Measurements from ENCODE around the gene SRRM1. TPM values are rescaled to one million over a fixed set of nuclear protein-coding genes. Genes with fewer than 3 reads are reported as not detected.

The SRRM1 gene
- total and polyA plus RNA-seq, 2 donors (not counting 3 experiments of a cell fraction or from before 2014, with no cell fraction given), result 39.7 to 163 TPM

- intact Hi-C loops (cut with micrococcal nuclease) (no loop called here), dilution Hi-C loops (cut with MboI; ENCODE audit: extremely low pct_ligation_motif_present, low sequenced_read_pairs) (no loop called here)
- BruUV-seq (replicated peaks), result no TSS peak
- Histone ChIP-seq H3K4me2 (ENCODE audit: insufficient read depth, low read length) (no peak overlapping the region), H3K4me3 (replicated peaks in 1 of 3; ENCODE audit: insufficient read depth in 1 of 3, low read depth in 1 of 3, low read length in 3 of 3) (no peak overlapping the region), H3K9ac (replicated peaks; ENCODE audit: extremely low read depth, insufficient read depth, low read length) (no peak overlapping the region), H2AFZ (ENCODE audit: low read depth, low read length) (no peak overlapping the region), H3K4me1 (ENCODE audit: control insufficient read depth, extremely low read depth, insufficient read depth, low read length) (no peaks in the 10 kb centered on the region), H3K79me2 (ENCODE audit: control insufficient read depth, insufficient read depth, low read length) (peaks cover 45% of the 10 kb centered on the region), H3K9me3 (replicated peaks; ENCODE audit: control insufficient read depth, insufficient read depth, low read length) (no peaks in the 10 kb centered on the region), H3K9me1 (replicated peaks; ENCODE audit: control insufficient read depth, extremely low read depth, insufficient read depth, low read length) (no peaks in the 10 kb centered on the region), H3K27ac (ENCODE audit: insufficient read depth, low read depth, low read length) (no peak overlapping the region), H3K27me3 (ENCODE audit: control insufficient read depth in 2 of 2, insufficient read depth in 2 of 2, low read length in 2 of 2) (no peaks in the 10 kb centered on the region), H3K36me3 (ENCODE audit: control insufficient read depth in 2 of 2, extremely low read depth in 1 of 2, insufficient read depth in 2 of 2, low read length in 2 of 2) (peaks cover 27 to 29% of the 10 kb centered on the region in 2 experiments), H4K20me1 (replicated peaks; ENCODE audit: control insufficient read depth, extremely low read depth, insufficient read depth, low read length) (no peaks in the 10 kb centered on the region)
- POLR2A ChIA-PET, result interaction anchor here (1.1 kb wide), 1 partner anchor 176 kb away, joined by 3 read pairs; no protein-coding TSS in a partner anchor
- no peak for DNase-seq (ENCODE audit: low read depth, low spot score)
- CTCF ChIA-PET, result interaction anchor here (1.2 to 2.0 kb wide), 3 partner anchors 72 to 176 kb away, joined by 3 to 14 read pairs (median 11); no protein-coding TSS in a partner anchor
- no peak for TF ChIP-seq GATA2 (IDR thresholded peaks at IDR 0.05; ENCODE audit: insufficient read depth, insufficient read length, low read depth, low read length)
- no peak for TF ChIP-seq MYC (IDR thresholded peaks at IDR 0.05; ENCODE audit: low read depth, low read length)
- FAIRE-seq, result no peak
These were observed 16.2 kb downstream of the SRRM1 start for GRCh38 chr1:24659166-24659904.

- Histone ChIP-seq H3K4me2 (ENCODE audit: insufficient read depth, low read length) (no peak overlapping the region), H3K9ac (replicated peaks; ENCODE audit: extremely low read depth, insufficient read depth, low read length) (no peak overlapping the region), H3K27me3 (ENCODE audit: control insufficient read depth in 2 of 2, insufficient read depth in 2 of 2, low read length in 2 of 2) (no peaks in the 10 kb centered on the region), H3K27ac (ENCODE audit: insufficient read depth, low read depth, low read length) (no peak overlapping the region), H4K20me1 (replicated peaks; ENCODE audit: control insufficient read depth, extremely low read depth, insufficient read depth, low read length) (no peaks in the 10 kb centered on the region), H2AFZ (ENCODE audit: low read depth, low read length) (no peak overlapping the region), H3K9me1 (replicated peaks; ENCODE audit: control insufficient read depth, extremely low read depth, insufficient read depth, low read length) (no peaks in the 10 kb centered on the region), H3K4me1 (ENCODE audit: control insufficient read depth, extremely low read depth, insufficient read depth, low read length) (no peaks in the 10 kb centered on the region), H3K79me2 (ENCODE audit: control insufficient read depth, insufficient read depth, low read length) (peaks cover 42% of the 10 kb centered on the region), H3K36me3 (ENCODE audit: control insufficient read depth in 2 of 2, extremely low read depth in 1 of 2, insufficient read depth in 2 of 2, low read length in 2 of 2) (peaks cover 27 to 30% of the 10 kb centered on the region in 2 experiments), H3K4me3 (replicated peaks in 1 of 3; ENCODE audit: insufficient read depth in 1 of 3, low read depth in 1 of 3, low read length in 3 of 3) (no peak overlapping the region), H3K9me3 (replicated peaks; ENCODE audit: control insufficient read depth, insufficient read depth, low read length) (no peaks in the 10 kb centered on the region)
- CTCF ChIA-PET, result interaction anchor here (1.2 to 2.0 kb wide), 3 partner anchors 71 to 175 kb away, joined by 3 to 14 read pairs (median 11); no protein-coding TSS in a partner anchor
- POLR2A ChIA-PET, result interaction anchor here (1.1 kb wide), 1 partner anchor 175 kb away, joined by 3 read pairs; no protein-coding TSS in a partner anchor
- no TSS peak for BruUV-seq (replicated peaks)
- intact Hi-C loops (cut with micrococcal nuclease) (no loop called here), dilution Hi-C loops (cut with MboI; ENCODE audit: extremely low pct_ligation_motif_present, low sequenced_read_pairs) (no loop called here)
- DNase-seq (ENCODE audit: low read depth, low spot score) (no peak), FAIRE-seq (no peak)
- TF ChIP-seq POLR2AphosphoS5 (IDR thresholded peaks at IDR 0.05; ENCODE audit: insufficient read depth, low read depth, low read length) (no peak), GATA2 (IDR thresholded peaks at IDR 0.05; ENCODE audit: insufficient read depth, insufficient read length, low read depth, low read length) (no peak), FOS (IDR thresholded peaks at IDR 0.05; ENCODE audit: borderline replicate concordance, insufficient read depth, low read length) (no peak), MYC (IDR thresholded peaks at IDR 0.05; ENCODE audit: low read depth, low read length) (no peak), EZH2 (IDR thresholded peaks at IDR 0.05; ENCODE audit: borderline replicate concordance, low read depth, low read length, severe bottlenecking) (no peak), JUN (IDR thresholded peaks at IDR 0.05; ENCODE audit: borderline replicate concordance, insufficient read depth, insufficient read length, low read depth) (no peak), POLR2A (IDR thresholded peaks at IDR 0.05; ENCODE audit: low read depth, low read length) (no peak)
- TF ChIP-seq, protein P1, sequence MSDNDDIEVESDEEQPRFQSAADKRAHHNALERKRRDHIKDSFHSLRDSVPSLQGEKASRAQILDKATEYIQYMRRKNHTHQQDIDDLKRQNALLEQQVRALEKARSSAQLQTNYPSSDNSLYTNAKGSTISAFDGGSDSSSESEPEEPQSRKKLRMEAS (IDR thresholded peaks at IDR 0.05; ENCODE audit: insufficient read depth, insufficient read length), result no peak
- TF ChIP-seq, protein P2, sequence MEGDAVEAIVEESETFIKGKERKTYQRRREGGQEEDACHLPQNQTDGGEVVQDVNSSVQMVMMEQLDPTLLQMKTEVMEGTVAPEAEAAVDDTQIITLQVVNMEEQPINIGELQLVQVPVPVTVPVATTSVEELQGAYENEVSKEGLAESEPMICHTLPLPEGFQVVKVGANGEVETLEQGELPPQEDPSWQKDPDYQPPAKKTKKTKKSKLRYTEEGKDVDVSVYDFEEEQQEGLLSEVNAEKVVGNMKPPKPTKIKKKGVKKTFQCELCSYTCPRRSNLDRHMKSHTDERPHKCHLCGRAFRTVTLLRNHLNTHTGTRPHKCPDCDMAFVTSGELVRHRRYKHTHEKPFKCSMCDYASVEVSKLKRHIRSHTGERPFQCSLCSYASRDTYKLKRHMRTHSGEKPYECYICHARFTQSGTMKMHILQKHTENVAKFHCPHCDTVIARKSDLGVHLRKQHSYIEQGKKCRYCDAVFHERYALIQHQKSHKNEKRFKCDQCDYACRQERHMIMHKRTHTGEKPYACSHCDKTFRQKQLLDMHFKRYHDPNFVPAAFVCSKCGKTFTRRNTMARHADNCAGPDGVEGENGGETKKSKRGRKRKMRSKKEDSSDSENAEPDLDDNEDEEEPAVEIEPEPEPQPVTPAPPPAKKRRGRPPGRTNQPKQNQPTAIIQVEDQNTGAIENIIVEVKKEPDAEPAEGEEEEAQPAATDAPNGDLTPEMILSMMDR (IDR thresholded peaks at IDR 0.05; ENCODE audit: extremely low read depth in 1 of 2, insufficient read depth in 1 of 2, low read depth in 1 of 2, low read length in 2 of 2), result no peak
These were observed 17.0 kb downstream of the SRRM1 start for GRCh38 chr1:24659993-24660665.

All from endothelial cell of umbilical vein (primary cell).